ENCODE measurements around the gene HOXD1.

Gene HOXD1

DNA sequence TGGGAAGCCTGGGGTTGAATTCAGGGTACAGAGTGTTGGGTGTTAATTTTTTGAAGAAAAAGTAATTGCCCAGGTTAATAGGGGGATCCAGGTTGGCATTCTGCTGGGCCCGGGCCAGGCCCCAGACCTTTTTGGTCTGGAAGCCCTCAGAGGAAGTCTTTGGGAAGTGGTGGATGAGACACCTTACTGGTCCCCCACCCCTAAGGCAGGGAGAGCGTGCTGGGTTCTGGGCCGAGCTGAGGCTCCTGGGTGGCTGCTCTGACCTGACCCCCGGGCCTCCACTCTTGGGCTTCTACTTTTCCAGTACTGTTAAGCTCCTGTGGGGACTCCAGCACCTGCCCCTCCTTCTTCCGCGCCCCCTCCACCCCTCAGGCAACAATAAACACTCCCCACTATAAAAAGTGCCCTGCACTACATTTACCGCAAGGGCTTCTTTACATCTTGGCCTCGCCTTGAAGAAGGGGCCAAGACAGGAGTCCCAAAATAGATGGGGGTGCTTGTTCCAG is 32.1 kb upstream of the HOXD1 start:
- H3K27ac ChIP-seq (ENCODE audit: low read length): no peak overlapping the region
- no peaks in the 10 kb centered on the region for H3K36me3 ChIP-seq (ENCODE audit: insufficient read depth, low read length)
- H3K4me1 ChIP-seq (ENCODE audit: insufficient read depth, low read length): no peaks in the 10 kb centered on the region
- no peak for DNase-seq
- H3K79me2 ChIP-seq (ENCODE audit: insufficient read depth, low read length): no peaks in the 10 kb centered on the region
- H3K4me3 ChIP-seq (ENCODE audit: low read depth in 1 of 2, low read length in 2 of 2): no peak overlapping the region
- H3K9ac ChIP-seq (ENCODE audit: low read depth, low read length): no peak overlapping the region
- H3K4me2 ChIP-seq (ENCODE audit: insufficient read depth, low read length): no peak overlapping the region
- no peak overlapping the region for H2AFZ ChIP-seq (ENCODE audit: low read depth, low read length)
- ATAC-seq (ENCODE audit: insufficient read depth, low read depth): no peak
- no peak for TF ChIP-seq CTCF (IDR thresholded peaks at IDR 0.05; ENCODE audit: borderline replicate concordance, extremely low read depth, low read length, poor library complexity, severe bottlenecking)
- TF ChIP-seq EZH2 (IDR thresholded peaks at IDR 0.05; ENCODE audit: borderline replicate concordance, low read depth, low read length, severe bottlenecking): no peak
- peaks cover 4% of the 10 kb centered on the region for H3K27me3 ChIP-seq (ENCODE audit: insufficient read depth, low read length, poor library complexity)
- no peaks in the 10 kb centered on the region for H4K20me1 ChIP-seq (ENCODE audit: insufficient read depth, low read length)
- H3K9me3 ChIP-seq (ENCODE audit: insufficient read depth, low read length, severe bottlenecking): no peaks in the 10 kb centered on the region

DNA sequence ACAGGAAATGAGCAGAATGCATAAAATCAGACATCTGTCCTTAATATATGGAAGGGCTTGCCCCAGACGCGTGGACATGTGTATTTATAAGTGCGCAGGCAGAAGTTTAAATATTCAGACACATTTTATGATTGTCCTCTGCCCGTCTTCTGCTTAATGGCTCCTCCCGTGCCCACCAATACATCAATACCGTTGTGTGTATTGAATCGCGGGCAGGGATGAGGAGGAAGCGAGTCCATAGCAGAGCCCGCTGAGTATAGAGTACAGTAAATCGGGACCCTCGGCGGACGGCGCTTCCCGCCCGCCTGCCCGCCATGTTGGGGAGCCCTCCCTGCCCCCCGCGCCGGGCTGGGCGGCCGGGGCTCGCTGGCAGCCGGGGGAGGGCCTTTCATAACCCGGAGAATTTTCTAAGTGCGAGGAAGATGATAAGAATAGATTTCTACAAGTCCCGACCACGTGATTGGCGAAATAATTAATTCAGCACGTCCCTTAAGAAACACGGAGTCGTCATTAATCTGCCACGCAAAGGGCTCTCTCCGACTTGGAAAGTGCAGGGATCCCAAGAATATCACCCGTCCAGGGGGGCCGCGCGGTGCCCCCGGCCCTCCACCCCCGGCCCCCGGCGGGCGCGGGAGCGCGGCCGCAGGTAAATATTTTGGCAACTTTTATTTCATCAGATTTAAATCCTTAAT is 31.5 kb upstream of the HOXD1 start, which contains the start of gene HOXD3:
Gene HOXD3 (plus strand): TSS at position 501 of the 692 bp plus-strand sequence. CDS start 11,808 bp downstream, outside the sequence.
- Histone ChIP-seq H3K27ac (ENCODE audit: low read length) (no peak within 1 kb of the TSS), H3K9ac (ENCODE audit: low read depth, low read length) (no peak within 1 kb of the TSS), H3K9me3 (ENCODE audit: insufficient read depth, low read length, severe bottlenecking) (no peaks in the 10 kb centered on the region), H3K79me2 (ENCODE audit: insufficient read depth, low read length) (no peaks in the 10 kb centered on the region), H3K4me2 (ENCODE audit: insufficient read depth, low read length) (no peak within 1 kb of the TSS), H3K36me3 (ENCODE audit: insufficient read depth, low read length) (no peaks in the 10 kb centered on the region), H3K4me3 (ENCODE audit: low read depth in 1 of 2, low read length in 2 of 2) (no peak within 1 kb of the TSS), H4K20me1 (ENCODE audit: insufficient read depth, low read length) (no peaks in the 10 kb centered on the region), H3K4me1 (ENCODE audit: insufficient read depth, low read length) (no peaks in the 10 kb centered on the region), H2AFZ (ENCODE audit: low read depth, low read length) (no peak within 1 kb of the TSS), H3K27me3 (ENCODE audit: insufficient read depth, low read length, poor library complexity) (peaks cover 4% of the 10 kb centered on the region)
- ATAC-seq (ENCODE audit: insufficient read depth, low read depth): no peak
- DNase-seq: no peak
- TF ChIP-seq EZH2 (IDR thresholded peaks at IDR 0.05; ENCODE audit: borderline replicate concordance, low read depth, low read length, severe bottlenecking) (no peak), CTCF (IDR thresholded peaks at IDR 0.05; ENCODE audit: borderline replicate concordance, extremely low read depth, low read length, poor library complexity, severe bottlenecking) (no peak)

DNA sequence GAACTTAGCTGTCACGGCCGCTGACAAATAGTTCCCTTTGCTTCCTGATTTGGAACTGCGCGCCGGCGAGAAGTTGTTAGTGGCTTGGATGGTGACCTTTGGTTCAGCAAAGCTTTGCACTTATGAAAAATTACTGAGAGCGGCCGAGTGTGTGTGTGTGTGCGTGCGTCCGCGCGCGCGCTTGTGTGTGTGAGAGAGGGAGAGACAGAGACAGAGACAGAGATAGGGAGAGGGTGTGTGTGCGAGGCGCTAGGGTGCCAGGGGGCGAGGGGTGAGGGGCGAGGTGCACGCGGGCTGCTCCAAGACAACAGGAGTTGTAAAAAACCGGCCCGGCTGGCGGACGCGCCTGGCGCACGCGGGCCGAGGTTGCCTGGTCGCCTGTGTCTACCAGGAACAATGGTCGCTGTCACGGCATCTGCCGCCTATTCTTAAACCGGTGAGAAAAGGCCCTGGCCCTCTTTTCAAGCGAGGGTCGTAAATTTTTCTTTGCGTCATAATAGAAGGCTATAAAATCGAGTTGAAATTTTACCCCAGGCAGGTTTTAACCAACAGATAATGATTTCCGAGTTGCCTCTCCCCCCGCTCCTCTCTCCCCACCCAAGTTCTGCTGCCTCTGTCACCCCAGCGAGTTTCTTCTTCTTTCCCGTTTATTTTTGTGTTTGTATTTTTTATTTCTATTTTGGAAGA is 30.8 kb upstream of the HOXD1 start:
- Histone ChIP-seq H2AFZ (ENCODE audit: low read depth, low read length) (no peak overlapping the region), H3K9me3 (ENCODE audit: insufficient read depth, low read length, severe bottlenecking) (no peaks in the 10 kb centered on the region), H3K9ac (ENCODE audit: low read depth, low read length) (no peak overlapping the region), H3K4me2 (ENCODE audit: insufficient read depth, low read length) (no peak overlapping the region), H3K27me3 (ENCODE audit: insufficient read depth, low read length, poor library complexity) (peaks cover 4% of the 10 kb centered on the region), H3K27ac (ENCODE audit: low read length) (no peak overlapping the region), H3K4me1 (ENCODE audit: insufficient read depth, low read length) (no peaks in the 10 kb centered on the region), H4K20me1 (ENCODE audit: insufficient read depth, low read length) (no peaks in the 10 kb centered on the region), H3K36me3 (ENCODE audit: insufficient read depth, low read length) (no peaks in the 10 kb centered on the region), H3K79me2 (ENCODE audit: insufficient read depth, low read length) (no peaks in the 10 kb centered on the region), H3K4me3 (ENCODE audit: low read depth in 1 of 2, low read length in 2 of 2) (no peak overlapping the region)
- DNase-seq (no peak), ATAC-seq (ENCODE audit: insufficient read depth, low read depth) (no peak)
- TF ChIP-seq CTCF (IDR thresholded peaks at IDR 0.05; ENCODE audit: borderline replicate concordance, extremely low read depth, low read length, poor library complexity, severe bottlenecking): no peak

Measured in DND-41 (cell line).